ENCODE measurements around the gene CASP10. TPM values are rescaled to one million over a fixed set of nuclear protein-coding genes. Genes with fewer than 3 reads are reported as not detected.
A peak's percentile ranks its signal among the peaks of the same experiment; 100 is the strongest.

Gene CASP10
- total RNA-seq, 4 donors from 2014 or later, result 38.2 to 71.1 (median 46.2) TPM

DNA sequence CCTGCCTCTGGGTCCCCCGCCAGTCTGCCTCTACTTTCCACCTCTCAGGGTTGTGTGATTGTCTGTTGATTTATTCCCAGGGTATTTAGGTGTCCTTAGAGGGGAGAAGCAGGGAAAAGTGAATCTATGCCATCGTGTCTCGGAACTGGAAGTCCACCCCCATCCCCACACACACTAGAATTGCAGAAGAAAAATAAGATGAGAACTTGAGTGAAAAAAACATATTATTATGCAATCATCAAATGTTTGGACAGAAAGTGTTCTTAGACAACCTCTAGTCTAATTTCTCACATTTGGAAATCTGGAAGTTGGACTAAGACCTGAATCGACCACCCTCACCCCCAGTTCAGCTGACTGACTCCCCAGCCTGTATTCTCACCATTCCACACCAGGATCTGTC lies 63.3 kb downstream of the CASP10 start:
- no peaks in the 10 kb centered on the region for H3K4me1 ChIP-seq
- no peak overlapping the region for H3K4me3 ChIP-seq
- TF ChIP-seq POLR2A (IDR thresholded peaks at IDR 0.05), result no peak
- TF ChIP-seq, protein P1, sequence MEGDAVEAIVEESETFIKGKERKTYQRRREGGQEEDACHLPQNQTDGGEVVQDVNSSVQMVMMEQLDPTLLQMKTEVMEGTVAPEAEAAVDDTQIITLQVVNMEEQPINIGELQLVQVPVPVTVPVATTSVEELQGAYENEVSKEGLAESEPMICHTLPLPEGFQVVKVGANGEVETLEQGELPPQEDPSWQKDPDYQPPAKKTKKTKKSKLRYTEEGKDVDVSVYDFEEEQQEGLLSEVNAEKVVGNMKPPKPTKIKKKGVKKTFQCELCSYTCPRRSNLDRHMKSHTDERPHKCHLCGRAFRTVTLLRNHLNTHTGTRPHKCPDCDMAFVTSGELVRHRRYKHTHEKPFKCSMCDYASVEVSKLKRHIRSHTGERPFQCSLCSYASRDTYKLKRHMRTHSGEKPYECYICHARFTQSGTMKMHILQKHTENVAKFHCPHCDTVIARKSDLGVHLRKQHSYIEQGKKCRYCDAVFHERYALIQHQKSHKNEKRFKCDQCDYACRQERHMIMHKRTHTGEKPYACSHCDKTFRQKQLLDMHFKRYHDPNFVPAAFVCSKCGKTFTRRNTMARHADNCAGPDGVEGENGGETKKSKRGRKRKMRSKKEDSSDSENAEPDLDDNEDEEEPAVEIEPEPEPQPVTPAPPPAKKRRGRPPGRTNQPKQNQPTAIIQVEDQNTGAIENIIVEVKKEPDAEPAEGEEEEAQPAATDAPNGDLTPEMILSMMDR (IDR thresholded peaks at IDR 0.05), result no peak
- no peak overlapping the region for H3K27ac ChIP-seq
- DNase-seq, result no peak
- H3K27me3 ChIP-seq, result no peaks in the 10 kb centered on the region
- no peaks in the 10 kb centered on the region for H3K36me3 ChIP-seq
- no peaks in the 10 kb centered on the region for H3K9me3 ChIP-seq

DNA sequence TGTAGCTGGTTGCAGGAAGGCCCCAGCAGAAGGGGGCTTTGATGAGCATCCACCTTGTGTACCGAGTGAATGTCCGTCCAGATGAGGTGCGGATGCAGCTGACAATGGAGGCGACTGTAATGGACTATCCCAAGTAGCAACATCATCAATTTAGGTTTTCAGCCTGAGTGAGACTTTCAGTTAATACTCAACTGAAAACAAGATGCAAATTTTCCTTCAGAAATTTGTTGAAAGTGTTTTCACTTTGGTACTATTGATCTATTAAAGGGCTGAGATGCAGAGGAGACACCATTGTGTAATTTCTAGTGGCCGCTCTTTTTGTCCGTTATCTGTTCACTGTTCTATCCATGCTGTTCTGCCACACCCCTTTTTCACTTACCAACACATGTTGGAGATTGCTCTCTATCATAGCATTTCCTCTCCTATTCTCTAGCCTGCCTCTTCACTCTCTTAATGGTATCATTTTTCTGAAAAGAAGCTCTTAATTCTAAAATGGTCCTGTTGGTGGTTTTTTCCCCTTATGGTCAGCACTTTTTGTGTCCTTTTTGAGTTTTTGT lies 65.4 kb downstream of the CASP10 start:
- DNase-seq, result no peak
- Histone ChIP-seq H3K27me3 (no peaks in the 10 kb centered on the region), H3K4me3 (no peak overlapping the region), H3K4me1 (peaks cover 0 to 10% (median 0%) of the 10 kb centered on the region in 4 donors), H3K27ac (no peak overlapping the region), H3K36me3 (no peaks in the 10 kb centered on the region), H3K9me3 (no peaks in the 10 kb centered on the region)
- TF ChIP-seq POLR2A (IDR thresholded peaks at IDR 0.05), result no peak
- TF ChIP-seq, protein P1 (IDR thresholded peaks at IDR 0.05), result no peak

DNA sequence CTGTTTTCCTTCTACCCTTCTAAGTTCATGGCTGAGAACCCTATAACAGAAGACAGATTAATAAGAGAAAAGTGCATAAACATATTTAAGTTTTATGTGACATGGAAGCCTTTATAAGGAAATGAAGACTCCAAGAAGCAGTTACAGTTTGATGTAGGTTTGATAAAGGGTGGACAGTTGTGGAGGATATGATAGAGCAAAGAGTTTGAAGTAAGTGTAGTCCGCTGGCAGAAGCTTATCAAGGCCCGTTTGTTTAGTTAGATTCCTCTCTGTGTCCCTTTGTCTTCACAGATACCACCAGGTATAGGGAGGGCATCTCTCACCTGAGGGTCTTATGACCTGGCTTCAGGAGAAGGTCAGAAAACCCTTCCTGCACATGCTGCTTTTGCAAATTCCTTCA lies 66.9 kb downstream of the CASP10 start:
- Histone ChIP-seq H3K4me1 (peaks cover 0 to 18% (median 0%) of the 10 kb centered on the region in 4 donors), H3K36me3 (no peaks in the 10 kb centered on the region), H3K9me3 (no peaks in the 10 kb centered on the region), H3K27ac (no peak overlapping the region), H3K4me3 (no peak overlapping the region), H3K27me3 (no peaks in the 10 kb centered on the region)
- TF ChIP-seq, protein P1 (IDR thresholded peaks at IDR 0.05), result no peak
- DNase-seq, result no peak

DNA sequence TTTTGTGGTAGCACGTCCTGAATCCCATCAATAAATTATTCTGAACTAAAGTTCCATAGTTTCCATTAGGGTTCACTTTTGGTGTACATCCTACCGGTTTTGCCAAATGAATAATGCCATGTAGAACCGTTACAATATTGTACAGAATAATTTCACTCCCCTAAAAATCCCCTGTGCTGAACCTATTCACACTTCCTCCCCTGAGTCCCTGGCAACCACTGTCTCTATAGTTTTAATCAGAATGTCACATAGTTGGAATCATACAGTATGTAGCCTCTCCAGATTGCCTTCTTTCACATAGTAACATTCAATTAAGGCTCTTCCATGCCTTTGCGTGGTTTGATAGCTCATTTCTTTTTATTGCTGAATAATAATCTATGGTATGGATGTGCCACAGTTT lies 67.8 kb downstream of the CASP10 start:
- no peak for DNase-seq
- H3K27ac ChIP-seq, result no peak overlapping the region
- no peaks in the 10 kb centered on the region for H3K9me3 ChIP-seq
- H3K27me3 ChIP-seq, result no peaks in the 10 kb centered on the region
- H3K36me3 ChIP-seq, result no peaks in the 10 kb centered on the region
- TF ChIP-seq POLR2A (IDR thresholded peaks at IDR 0.05), result no peak
- TF ChIP-seq, protein P1 (IDR thresholded peaks at IDR 0.05), result no peak
- no peak overlapping the region for H3K4me3 ChIP-seq
- peaks cover 0 to 18% (median 0%) of the 10 kb centered on the region in 4 donors for H3K4me1 ChIP-seq

DNA sequence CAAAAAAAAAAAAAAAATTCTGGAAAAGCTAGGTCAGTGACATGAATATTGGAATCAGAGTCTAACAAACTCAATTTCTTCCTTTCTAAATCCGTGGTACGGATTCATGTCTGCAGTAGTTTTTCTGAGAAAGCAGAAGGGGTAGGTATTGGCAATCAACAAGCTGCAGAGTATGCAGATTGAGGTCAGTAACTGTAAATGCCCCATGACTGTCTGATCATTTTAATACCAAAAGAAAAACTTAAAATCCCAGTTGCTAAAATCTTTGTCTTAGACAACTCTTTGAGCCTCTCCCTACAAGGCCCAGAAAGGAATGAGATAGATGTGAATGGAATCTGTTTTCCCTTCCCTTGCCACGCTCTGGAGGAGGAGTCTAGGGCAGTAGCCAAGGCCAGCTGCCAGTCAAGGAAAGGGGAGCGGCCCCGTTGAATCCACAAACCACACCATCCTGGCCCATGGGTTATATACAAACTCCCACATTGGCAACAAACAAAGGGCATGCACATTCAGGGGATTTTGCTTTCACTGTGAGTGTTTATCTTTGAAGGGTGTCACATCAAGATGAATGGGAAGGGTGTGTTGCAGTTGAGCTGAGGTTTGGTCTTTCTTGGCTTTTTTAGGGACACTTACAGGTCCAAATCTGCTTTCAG lies 71.3 kb downstream of the CASP10 start:
- Histone ChIP-seq H3K27me3 (no peaks in the 10 kb centered on the region), H3K36me3 (no peaks in the 10 kb centered on the region), H3K27ac (peak overlapping the region in 2 of 4 donors; percentile 35 to 60), H3K9me3 (no peaks in the 10 kb centered on the region), H3K4me3 (no peak overlapping the region), H3K4me1 (peaks cover 0 to 29% (median 9%) of the 10 kb centered on the region in 4 donors)
- no peak for TF ChIP-seq POLR2A (IDR thresholded peaks at IDR 0.05)
- TF ChIP-seq, protein P1 (IDR thresholded peaks at IDR 0.05), result no peak
- no peak for DNase-seq

Measured in Peyer's patch (tissue), 4 donors.